Endothelial cell of umbilical vein (primary cell): ENCODE results near the gene CLEC2B. TPM values are rescaled to one million over a fixed set of nuclear protein-coding genes. Genes with fewer than 3 reads are reported as not detected.

Experiments
- BruUV-seq: library from RNA; stranded (reverse); fragments of 400-500 nt; replicated peaks from 2 replicates; lab custom pipeline; 2021; lab: Mats Ljungman, UMichigan
- CTCF ChIA-PET: fragments of 300-600, 350-600 bp; sonication (Branson Sonifier 250); formaldehyde crosslinking; loops from one replicate; lab custom pipeline; 2021; ENCODE audit warnings: antibody characterized with exemption, inconsistent platforms; lab: Charles Lee
- POLR2A ChIA-PET: fragments of 300-600, 350-600 bp; sonication (Branson Sonifier 250); formaldehyde crosslinking; loops from one replicate; lab custom pipeline; 2021; ENCODE audit warnings: antibody characterized with exemption, inconsistent platforms; lab: Charles Lee
- DNase-seq: peaks from one replicate; pipeline ENCODE4 v3.0.0-alpha.2; 2011; ENCODE audit warnings: low read depth, low spot score
- FAIRE-seq: peaks from 2 replicates; lab custom pipeline; 2011; peaks lifted over from hg19 to GRCh38; lab: Jason Lieb, UNC
- H2AFZ ChIP-seq: 2 replicates; pipeline ENCODE4 v1.6.0; 2012; ENCODE audit warnings: low read depth, low read length, control low read depth, inconsistent platforms
- H3K27ac ChIP-seq: 2 replicates; pipeline ENCODE4 v1.5.1; 2011; ENCODE audit warnings: low read depth, mild to moderate bottlenecking, control low read depth, low read length, moderate library complexity; ENCODE audit not compliant: insufficient read depth
- H3K27me3 ChIP-seq, 2 experiments: 2 replicates each; pipeline versions ENCODE4 v1.6.0 to v1.6.1; 2011; ENCODE audit warnings: low read length in 2 of 2, mixed read lengths in 1 of 2; ENCODE audit not compliant: control insufficient read depth in 2 of 2, insufficient read depth in 2 of 2
- H3K36me3 ChIP-seq, 2 experiments: 2 replicates in 1 of 2; 3 replicates in 1 of 2; pipeline ENCODE4 v1.5.1; 2011; ENCODE audit warnings: low read length in 2 of 2, mild to moderate bottlenecking in 1 of 2, moderate library complexity in 1 of 2; ENCODE audit not compliant: control insufficient read depth in 2 of 2, insufficient read depth in 2 of 2; ENCODE audit errors: extremely low read depth in 1 of 2
- H3K4me1 ChIP-seq: 3 replicates; pipeline ENCODE4 v1.5.1; 2011; ENCODE audit warnings: mild to moderate bottlenecking, low read length; ENCODE audit not compliant: control insufficient read depth, insufficient read depth; ENCODE audit errors: extremely low read depth
- H3K4me2 ChIP-seq: 2 replicates; pipeline ENCODE4 v1.6.1; 2011; ENCODE audit warnings: low read length, control low read depth, mixed read lengths; ENCODE audit not compliant: insufficient read depth
- H3K4me3 ChIP-seq, 3 experiments: fragments of 200-600 bp in 1 of 3; sonication (generic), shearing (Covaris generic) in 1 of 3; replicated peaks in 1 of 3; 2 replicates each; pipeline ENCODE4 v1.5.1; 2011 to 2016; ENCODE audit warnings: control low read depth in 3 of 3, low read length in 3 of 3, mild to moderate bottlenecking in 2 of 3, inconsistent platforms in 1 of 3, low read depth in 1 of 3, moderate library complexity in 1 of 3; ENCODE audit not compliant: insufficient read depth in 1 of 3
- H3K79me2 ChIP-seq: 2 replicates; pipeline ENCODE4 v1.6.0; 2012; ENCODE audit warnings: low read length, inconsistent platforms; ENCODE audit not compliant: control insufficient read depth, insufficient read depth
- H3K9ac ChIP-seq: replicated peaks from 2 replicates; pipeline ENCODE3; 2011; ENCODE audit warnings: low read length, control low read depth; ENCODE audit not compliant: insufficient read depth; ENCODE audit errors: extremely low read depth
- H3K9me1 ChIP-seq: replicated peaks from 3 replicates; pipeline ENCODE4 v1.6.0; 2011; ENCODE audit warnings: mild to moderate bottlenecking, low read length; ENCODE audit not compliant: control insufficient read depth, insufficient read depth; ENCODE audit errors: extremely low read depth
- H3K9me3 ChIP-seq: replicated peaks from 2 replicates; pipeline ENCODE4 v1.5.1; 2012; ENCODE audit warnings: low read length, inconsistent platforms; ENCODE audit not compliant: control insufficient read depth, insufficient read depth
- H4K20me1 ChIP-seq: replicated peaks from 2 replicates; pipeline ENCODE3; 2011; ENCODE audit warnings: mild to moderate bottlenecking, low read length; ENCODE audit not compliant: control insufficient read depth, insufficient read depth; ENCODE audit errors: extremely low read depth
- CTCF ChIP-seq, 2 donors: IDR thresholded peaks; 1 replicate in 1 of 2; 2 replicates in 1 of 2; pipeline ENCODE4 v1.5.1; 2011; ENCODE audit warnings: low read length in 2 of 2, mild to moderate bottlenecking in 2 of 2, moderate library complexity in 2 of 2, control low read depth in 1 of 2, inconsistent platforms in 1 of 2, low read depth in 1 of 2; ENCODE audit not compliant: insufficient read depth in 1 of 2; ENCODE audit errors: extremely low read depth in 1 of 2
- EZH2 ChIP-seq: IDR thresholded peaks from 2 replicates; pipeline ENCODE4 v1.6.1; 2012; ENCODE audit warnings: borderline replicate concordance, low read depth, mild to moderate bottlenecking, moderate library complexity, low read length, inconsistent platforms; ENCODE audit not compliant: severe bottlenecking
- FOS ChIP-seq: IDR thresholded peaks from 2 replicates; pipeline ENCODE4 v1.6.1; 2011; ENCODE audit warnings: mild to moderate bottlenecking, low read length, moderate library complexity, borderline replicate concordance; ENCODE audit not compliant: insufficient read depth
- GATA2 ChIP-seq: IDR thresholded peaks from 2 replicates; pipeline ENCODE4 v1.7.0; 2011; ENCODE audit warnings: low read depth, mild to moderate bottlenecking, moderate library complexity, mixed read lengths, low read length; ENCODE audit not compliant: insufficient read length, insufficient read depth
- JUN ChIP-seq: IDR thresholded peaks from 2 replicates; pipeline ENCODE4 v1.6.1; 2011; ENCODE audit warnings: borderline replicate concordance, low read depth; ENCODE audit not compliant: insufficient read length, insufficient read depth
- MAX ChIP-seq: IDR thresholded peaks from 2 replicates; pipeline ENCODE4 v1.6.1; 2011; ENCODE audit not compliant: insufficient read depth, insufficient read length
- MYC ChIP-seq: IDR thresholded peaks from one replicate; pipeline ENCODE4 v1.6.1; 2011; ENCODE audit warnings: mild to moderate bottlenecking, low read depth, low read length
- POLR2A ChIP-seq: IDR thresholded peaks from 2 replicates; pipeline ENCODE4 v1.6.1; 2012; ENCODE audit warnings: low read depth, mild to moderate bottlenecking, control low read depth, low read length
- POLR2AphosphoS5 ChIP-seq: IDR thresholded peaks from 2 replicates; pipeline ENCODE4 v1.6.1; 2012; ENCODE audit warnings: low read depth, mild to moderate bottlenecking, control low read depth, low read length, moderate library complexity; ENCODE audit not compliant: insufficient read depth
- dilution Hi-C: fragments of 300-500 bp; cut with MboI; formaldehyde crosslinking; loops from one replicate; pipeline ENCODE4 v1.15.0; 2019; ENCODE audit warnings: low sequenced_read_pairs; ENCODE audit not compliant: extremely low pct_ligation_motif_present
- intact Hi-C: fragments of 100-400 bp; cut with micrococcal nuclease; formaldehyde crosslinking; loops from one replicate; pipeline ENCODE4 v1.10.0; 2022
- polyA plus RNA-seq, 4 experiments: library from polyadenylated mRNA; depleted of rRNA in 3 of 4; stranded (reverse) in 3 of 4; unstranded in 1 of 4; fragments of >200 nt; gene quantifications; 2 replicates each; pipeline versions ENCODE4 v1.2.1 to v1.2.3, GENCODE V29; 2011 to 2012; ENCODE audit warnings: missing spikeins in 1 of 4
- total RNA-seq: library from RNA; stranded (reverse); gene quantifications from 2 replicates; pipeline ENCODE4 v1.2.3, GENCODE V29; 2021

Gene CLEC2B
- total and polyA plus RNA-seq, 2 donors (not counting 3 experiments of a cell fraction or from before 2014, with no cell fraction given), result 6.7 to 18.3 TPM

GRCh38 chr12:9895215-9895971 is 26.2 kb upstream of the CLEC2B start:
- Histone ChIP-seq H3K4me1 (no peaks in the 10 kb centered on the region), H3K36me3 (no peaks in the 10 kb centered on the region), H3K27me3 (peaks cover 8% of the 10 kb centered on the region in 2 experiments), H3K9ac (no peak overlapping the region), H4K20me1 (no peaks in the 10 kb centered on the region), H3K27ac (no peak overlapping the region), H3K4me2 (no peak overlapping the region), H3K79me2 (no peaks in the 10 kb centered on the region), H3K4me3 (no peak overlapping the region), H3K9me1 (no peaks in the 10 kb centered on the region), H2AFZ (no peak overlapping the region), H3K9me3 (no peaks in the 10 kb centered on the region)
- DNase-seq (no peak), FAIRE-seq (no peak)
- no TSS peak for BruUV-seq
- intact Hi-C loops, result no loop called here
- POLR2A ChIA-PET, result no interaction called here
- dilution Hi-C loops, result no loop called here
- CTCF ChIA-PET, result interaction anchor here (1.0 to 3.2 kb wide), 8 partner anchors 8 to 146 kb away, joined by 3 to 20 read pairs (median 4); no protein-coding TSS in a partner anchor
- TF ChIP-seq MYC (no peak), FOS (no peak), GATA2 (no peak), POLR2A (no peak), POLR2AphosphoS5 (no peak), JUN (no peak), EZH2 (no peak), CTCF (IDR thresholded peaks at IDR 0.05; ENCODE audit: extremely low read depth in 1 of 2, insufficient read depth in 1 of 2, low read depth in 1 of 2, low read length in 2 of 2) (no peak), MAX (no peak)
